K562 (cell line): ENCODE measurements around the gene MAML1. TPM values are rescaled to one million over a fixed set of nuclear protein-coding genes. Genes with fewer than 3 reads are reported as not detected.

Experiments
- BHLHE40 ChIP-seq: IDR thresholded peaks from 2 replicates; pipeline ENCODE4 v1.6.1; 2011; ENCODE audit warnings: low read length, improper control_type of control experiment
- C11orf30 ChIP-seq: fragments of 450-650 bp; IDR thresholded peaks from 2 replicates; pipeline ENCODE4 v1.6.1; 2016; ENCODE audit warnings: low read depth, mild to moderate bottlenecking
- CBFA2T3 ChIP-seq: fragments of 450-650 bp; IDR thresholded peaks from 2 replicates; pipeline ENCODE4 v1.6.1; 2017
- ETV5 ChIP-seq: sonication (generic); formaldehyde crosslinking; IDR thresholded peaks from 2 replicates; pipeline ENCODE4 v1.4.0; 2020; ENCODE audit warnings: low read depth, mild to moderate bottlenecking, missing genetic modification reagents
- KHSRP ChIP-seq: fragments of 450-650 bp; IDR thresholded peaks from 2 replicates; pipeline ENCODE4 v1.6.1; 2017
- KLF1 ChIP-seq: fragments of 450-650 bp; IDR thresholded peaks from 2 replicates; pipeline ENCODE4 v1.6.1; 2016; ENCODE audit warnings: missing genetic modification characterization, missing compliant biosample characterization
- KLF10 ChIP-seq: fragments of 250-450 bp; sonication (Bioruptor Pico); IDR thresholded peaks from 2 replicates; pipeline ENCODE4 v1.6.1; 2021; ENCODE audit warnings: matching md5 sums
- PHTF2 ChIP-seq: fragments of 250-450 bp; sonication (Bioruptor Pico); IDR thresholded peaks from 2 replicates; pipeline ENCODE4 v1.5.0; 2021; ENCODE audit warnings: mild to moderate bottlenecking
- RCOR1 ChIP-seq, 2 experiments: IDR thresholded peaks; 2 replicates each; pipeline ENCODE4 v1.6.1; 2012; ENCODE audit warnings: low read depth in 2 of 2, low read length in 2 of 2, borderline replicate concordance in 1 of 2, improper control_type of control experiment in 1 of 2
- SMAD4 ChIP-seq: fragments of 250-450 bp; sonication (Bioruptor Pico); conservative IDR thresholded peaks from 2 replicates; pipeline ENCODE4 v1.8.0; 2021; ENCODE audit warnings: inconsistent platforms, mild to moderate bottlenecking, moderate library complexity
- ZFX ChIP-seq: sonication (generic); formaldehyde crosslinking; IDR thresholded peaks from 2 replicates; pipeline ENCODE4 v1.8.0; 2022; ENCODE audit warnings: mild to moderate bottlenecking, missing genetic modification reagents, moderate library complexity
- ZNF263 ChIP-seq: sonication (generic); formaldehyde crosslinking; IDR thresholded peaks from 2 replicates; pipeline ENCODE4 v1.8.0; 2022; ENCODE audit warnings: mild to moderate bottlenecking, missing genetic modification reagents, borderline replicate concordance
- ZNF316 ChIP-seq: fragments of 450-650 bp; IDR thresholded peaks from 2 replicates; pipeline ENCODE4 v1.6.1; 2016
- polyA plus RNA-seq, 8 experiments: library from polyadenylated mRNA; depleted of rRNA in 4 of 8; stranded (reverse) in 5 of 8; unstranded in 3 of 8; fragments of >200 nt; fragmentation: Nextera tagmentation in 2 of 8; fragmentation: Illumina TruSeq in 1 of 8; extraction: Ambion mirVana in 2 of 8; extraction: Trizol in 1 of 8; gene quantifications; 2 replicates each; pipeline versions ENCODE4 v1.2.1 to v1.2.3, GENCODE V29; 2011 to 2014; ENCODE audit warnings: inconsistent platforms in 1 of 8, missing spikeins in 1 of 8
- total RNA-seq, 7 experiments: library from RNA; depleted of rRNA in 6 of 7; stranded (reverse); fragments of >200 nt in 6 of 7; fragmentation: Illumina TruSeq in 2 of 7; extraction: Trizol in 2 of 7; gene quantifications; 2 replicates each; pipeline versions ENCODE4 v1.2.1 to v1.2.3, GENCODE V29; 2011 to 2021; ENCODE audit warnings: low replicate concordance in 1 of 7
- TF ChIP-seq, protein P1 (sequence below), 2 experiments: fragments of 450-650 bp in 1 of 2; sonication (generic) in 1 of 2; formaldehyde crosslinking in 1 of 2; IDR thresholded peaks in 1 of 2; conservative IDR thresholded peaks in 1 of 2; 2 replicates each; pipeline versions ENCODE4 v1.6.1 to v1.8.1; 2016 to 2023; ENCODE audit warnings: mild to moderate bottlenecking in 2 of 2, moderate library complexity in 2 of 2, inconsistent platforms in 1 of 2, missing genetic modification reagents in 1 of 2
- TF ChIP-seq, protein P2 (sequence below): sonication (generic); formaldehyde crosslinking; IDR thresholded peaks from 2 replicates; pipeline ENCODE4 v1.8.0; 2022; ENCODE audit warnings: mild to moderate bottlenecking, missing genetic modification reagents
- TF ChIP-seq, protein P3 (sequence below): fragments of 250-450 bp; sonication (Bioruptor Pico); IDR thresholded peaks from 2 replicates; pipeline ENCODE4 v1.8.0; 2022; ENCODE audit warnings: moderate library complexity, mild to moderate bottlenecking, inconsistent platforms
- TF ChIP-seq, protein P4 (sequence below): sonication (generic); formaldehyde crosslinking; IDR thresholded peaks from 2 replicates; pipeline ENCODE4 v1.8.0; 2022; ENCODE audit warnings: missing genetic modification reagents, mild to moderate bottlenecking, moderate library complexity, borderline replicate concordance
- TF ChIP-seq, protein P5 (sequence below), 2 experiments: fragments of 200-800 bp in 1 of 2; sonication (Bioruptor generic) in 1 of 2; sonication (generic) in 1 of 2; formaldehyde crosslinking in 1 of 2; IDR thresholded peaks in 1 of 2; conservative IDR thresholded peaks in 1 of 2; 2 replicates each; pipeline versions ENCODE4 v1.5.0 to v1.6.1; 2016 to 2020; ENCODE audit warnings: missing compliant biosample characterization in 1 of 2, missing genetic modification characterization in 1 of 2, missing genetic modification reagents in 1 of 2
- TF ChIP-seq, protein P6 (sequence below): fragments of 250-450 bp; sonication (Bioruptor Pico); IDR thresholded peaks from 2 replicates; pipeline ENCODE4 v1.8.0; 2021; ENCODE audit warnings: moderate library complexity, mild to moderate bottlenecking, inconsistent platforms

Gene MAML1
- total and polyA plus RNA-seq, 9 of the 15 experiments (the other 6 are each of a cell fraction or from before 2014, with no cell fraction given): 0.32 to 18.4 (median 7.0) TPM

DNA sequence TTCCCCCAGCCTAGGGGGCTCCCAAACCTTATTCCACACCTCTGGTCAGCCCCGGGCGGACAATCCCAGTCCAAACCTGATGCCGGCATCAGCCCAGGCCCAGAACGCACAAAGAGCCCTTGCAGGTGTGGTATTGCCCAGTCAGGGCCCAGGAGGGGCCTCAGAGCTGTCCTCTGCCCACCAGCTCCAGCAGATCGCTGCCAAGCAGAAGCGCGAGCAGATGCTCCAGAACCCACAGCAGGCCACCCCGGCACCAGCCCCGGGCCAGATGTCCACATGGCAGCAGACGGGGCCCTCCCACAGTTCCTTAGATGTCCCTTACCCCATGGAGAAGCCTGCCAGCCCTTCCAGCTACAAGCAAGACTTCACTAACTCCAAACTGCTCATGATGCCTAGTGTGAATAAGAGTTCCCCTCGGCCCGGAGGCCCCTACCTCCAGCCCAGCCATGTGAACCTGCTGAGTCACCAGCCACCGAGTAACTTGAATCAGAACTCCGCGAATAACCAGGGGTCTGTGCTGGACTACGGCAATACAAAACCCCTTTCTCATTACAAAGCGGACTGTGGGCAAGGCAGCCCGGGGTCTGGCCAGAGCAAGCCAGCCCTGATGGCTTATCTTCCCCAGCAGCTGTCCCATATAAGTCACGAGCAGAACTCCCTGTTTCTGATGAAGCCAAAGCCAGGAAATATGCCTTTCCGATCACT lies 33.6 kb downstream of the MAML1 start (continued):
- peak; percentile 33; the same call in 1 of the 2 replicates for TF ChIP-seq SMAD4 (CRISPR knock-in tag)
- TF ChIP-seq PHTF2 (CRISPR knock-in tag): no peak
- no peak for TF ChIP-seq KHSRP
- TF ChIP-seq, protein P1, sequence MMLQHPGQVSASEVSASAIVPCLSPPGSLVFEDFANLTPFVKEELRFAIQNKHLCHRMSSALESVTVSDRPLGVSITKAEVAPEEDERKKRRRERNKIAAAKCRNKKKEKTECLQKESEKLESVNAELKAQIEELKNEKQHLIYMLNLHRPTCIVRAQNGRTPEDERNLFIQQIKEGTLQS (IDR thresholded peaks at IDR 0.05): peak; percentile 34; the same call in 1 of the 2 replicates
- TF ChIP-seq, protein P1 (CRISPR knock-in tag; conservative IDR thresholded peaks at IDR 0.05): no peak
- TF ChIP-seq, protein P2, sequence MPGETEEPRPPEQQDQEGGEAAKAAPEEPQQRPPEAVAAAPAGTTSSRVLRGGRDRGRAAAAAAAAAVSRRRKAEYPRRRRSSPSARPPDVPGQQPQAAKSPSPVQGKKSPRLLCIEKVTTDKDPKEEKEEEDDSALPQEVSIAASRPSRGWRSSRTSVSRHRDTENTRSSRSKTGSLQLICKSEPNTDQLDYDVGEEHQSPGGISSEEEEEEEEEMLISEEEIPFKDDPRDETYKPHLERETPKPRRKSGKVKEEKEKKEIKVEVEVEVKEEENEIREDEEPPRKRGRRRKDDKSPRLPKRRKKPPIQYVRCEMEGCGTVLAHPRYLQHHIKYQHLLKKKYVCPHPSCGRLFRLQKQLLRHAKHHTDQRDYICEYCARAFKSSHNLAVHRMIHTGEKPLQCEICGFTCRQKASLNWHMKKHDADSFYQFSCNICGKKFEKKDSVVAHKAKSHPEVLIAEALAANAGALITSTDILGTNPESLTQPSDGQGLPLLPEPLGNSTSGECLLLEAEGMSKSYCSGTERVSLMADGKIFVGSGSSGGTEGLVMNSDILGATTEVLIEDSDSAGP (CRISPR knock-in tag): no peak
- peak; percentile 86 for TF ChIP-seq BHLHE40
- peak; percentile 76 for TF ChIP-seq CBFA2T3
- TF ChIP-seq, protein P3, sequence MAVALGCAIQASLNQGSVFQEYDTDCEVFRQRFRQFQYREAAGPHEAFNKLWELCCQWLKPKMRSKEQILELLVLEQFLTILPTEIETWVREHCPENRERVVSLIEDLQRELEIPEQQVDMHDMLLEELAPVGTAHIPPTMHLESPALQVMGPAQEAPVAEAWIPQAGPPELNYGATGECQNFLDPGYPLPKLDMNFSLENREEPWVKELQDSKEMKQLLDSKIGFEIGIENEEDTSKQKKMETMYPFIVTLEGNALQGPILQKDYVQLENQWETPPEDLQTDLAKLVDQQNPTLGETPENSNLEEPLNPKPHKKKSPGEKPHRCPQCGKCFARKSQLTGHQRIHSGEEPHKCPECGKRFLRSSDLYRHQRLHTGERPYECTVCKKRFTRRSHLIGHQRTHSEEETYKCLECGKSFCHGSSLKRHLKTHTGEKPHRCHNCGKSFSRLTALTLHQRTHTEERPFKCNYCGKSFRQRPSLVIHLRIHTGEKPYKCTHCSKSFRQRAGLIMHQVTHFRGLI (CRISPR knock-in tag): no peak
- peak in 1 of 2 experiments; percentile 14; a peak in 1 of 4 replicates for TF ChIP-seq RCOR1 (IDR thresholded peaks at IDR 0.05; ENCODE audit: borderline replicate concordance in 1 of 2, low read depth in 2 of 2, low read length in 2 of 2)
- TF ChIP-seq KLF1 (tag): no peak
- TF ChIP-seq, protein P4, sequence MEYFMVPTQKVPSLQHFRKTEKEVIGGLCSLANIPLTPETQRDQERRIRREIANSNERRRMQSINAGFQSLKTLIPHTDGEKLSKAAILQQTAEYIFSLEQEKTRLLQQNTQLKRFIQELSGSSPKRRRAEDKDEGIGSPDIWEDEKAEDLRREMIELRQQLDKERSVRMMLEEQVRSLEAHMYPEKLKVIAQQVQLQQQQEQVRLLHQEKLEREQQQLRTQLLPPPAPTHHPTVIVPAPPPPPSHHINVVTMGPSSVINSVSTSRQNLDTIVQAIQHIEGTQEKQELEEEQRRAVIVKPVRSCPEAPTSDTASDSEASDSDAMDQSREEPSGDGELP (CRISPR knock-in tag): peak; percentile 78
- TF ChIP-seq, protein P5, sequence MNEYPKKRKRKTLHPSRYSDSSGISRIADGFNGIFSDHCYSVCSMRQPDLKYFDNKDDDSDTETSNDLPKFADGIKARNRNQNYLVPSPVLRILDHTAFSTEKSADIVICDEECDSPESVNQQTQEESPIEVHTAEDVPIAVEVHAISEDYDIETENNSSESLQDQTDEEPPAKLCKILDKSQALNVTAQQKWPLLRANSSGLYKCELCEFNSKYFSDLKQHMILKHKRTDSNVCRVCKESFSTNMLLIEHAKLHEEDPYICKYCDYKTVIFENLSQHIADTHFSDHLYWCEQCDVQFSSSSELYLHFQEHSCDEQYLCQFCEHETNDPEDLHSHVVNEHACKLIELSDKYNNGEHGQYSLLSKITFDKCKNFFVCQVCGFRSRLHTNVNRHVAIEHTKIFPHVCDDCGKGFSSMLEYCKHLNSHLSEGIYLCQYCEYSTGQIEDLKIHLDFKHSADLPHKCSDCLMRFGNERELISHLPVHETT (CRISPR knock-in tag; conservative IDR thresholded peaks at IDR 0.05 in 1 of 2, IDR thresholded peaks at IDR 0.05 in 1 of 2): no peak
- peak; percentile 86 for TF ChIP-seq ZNF316
- TF ChIP-seq ZFX (CRISPR knock-in tag): peak; percentile 20; the same call in 1 of the 2 replicates
- TF ChIP-seq C11orf30: peak; percentile 86
- no peak for TF ChIP-seq ZNF263 (CRISPR knock-in tag)
- TF ChIP-seq, protein P6, sequence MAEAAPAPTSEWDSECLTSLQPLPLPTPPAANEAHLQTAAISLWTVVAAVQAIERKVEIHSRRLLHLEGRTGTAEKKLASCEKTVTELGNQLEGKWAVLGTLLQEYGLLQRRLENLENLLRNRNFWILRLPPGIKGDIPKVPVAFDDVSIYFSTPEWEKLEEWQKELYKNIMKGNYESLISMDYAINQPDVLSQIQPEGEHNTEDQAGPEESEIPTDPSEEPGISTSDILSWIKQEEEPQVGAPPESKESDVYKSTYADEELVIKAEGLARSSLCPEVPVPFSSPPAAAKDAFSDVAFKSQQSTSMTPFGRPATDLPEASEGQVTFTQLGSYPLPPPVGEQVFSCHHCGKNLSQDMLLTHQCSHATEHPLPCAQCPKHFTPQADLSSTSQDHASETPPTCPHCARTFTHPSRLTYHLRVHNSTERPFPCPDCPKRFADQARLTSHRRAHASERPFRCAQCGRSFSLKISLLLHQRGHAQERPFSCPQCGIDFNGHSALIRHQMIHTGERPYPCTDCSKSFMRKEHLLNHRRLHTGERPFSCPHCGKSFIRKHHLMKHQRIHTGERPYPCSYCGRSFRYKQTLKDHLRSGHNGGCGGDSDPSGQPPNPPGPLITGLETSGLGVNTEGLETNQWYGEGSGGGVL (CRISPR knock-in tag): no peak
- 0 out of 2 replicates have a peak, but pooled peaks have one; percentile 56 for TF ChIP-seq ETV5 (CRISPR knock-in tag)
- no peak for TF ChIP-seq KLF10 (CRISPR knock-in tag)
